Vagina (tissue), 2 donors: ENCODE results near the gene BRD3.

Experiments used
- POLR2A ChIP-seq, 2 donors: fragments of 450-650 bp; IDR thresholded peaks; one replicate each; pipeline ENCODE4 v1.6.1; 2017; ENCODE audit warnings: antibody characterized with exemption in 2 of 2, mild to moderate bottlenecking in 2 of 2, moderate library complexity in 2 of 2
- TF ChIP-seq, protein P1 (sequence below), 3 experiments: fragments of 450-650 bp in 2 of 3; fragments of 200-600 bp in 1 of 3; sonication (generic) in 1 of 3; IDR thresholded peaks; one replicate each; pipeline ENCODE4 v1.5.1; 2017 to 2019; ENCODE audit warnings: antibody characterized with exemption in 3 of 3, mild to moderate bottlenecking in 2 of 3, moderate library complexity in 2 of 3

DNA sequence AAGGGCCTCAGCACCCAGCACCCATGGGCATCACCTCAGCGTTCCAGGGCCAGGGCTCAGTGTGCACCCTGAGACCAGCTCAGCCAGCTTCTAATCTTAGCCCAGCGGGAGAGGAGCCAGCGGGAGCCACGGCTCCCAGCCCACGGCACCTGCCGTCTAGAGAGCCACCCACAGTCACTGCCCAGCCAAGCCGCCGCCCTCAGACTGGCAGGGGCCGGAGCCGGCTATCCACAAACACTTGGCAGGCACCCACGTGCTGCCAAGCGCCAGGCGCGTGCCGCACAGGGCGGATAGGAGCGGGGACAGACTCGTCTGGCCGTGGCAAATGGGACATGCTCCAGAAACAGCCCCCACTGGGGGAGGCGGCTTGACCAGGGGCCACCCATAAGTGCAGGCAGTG is 18.6 kb downstream of the BRD3 start:
- no peak for TF ChIP-seq POLR2A (IDR thresholded peaks at IDR 0.05)
- TF ChIP-seq, protein P1, sequence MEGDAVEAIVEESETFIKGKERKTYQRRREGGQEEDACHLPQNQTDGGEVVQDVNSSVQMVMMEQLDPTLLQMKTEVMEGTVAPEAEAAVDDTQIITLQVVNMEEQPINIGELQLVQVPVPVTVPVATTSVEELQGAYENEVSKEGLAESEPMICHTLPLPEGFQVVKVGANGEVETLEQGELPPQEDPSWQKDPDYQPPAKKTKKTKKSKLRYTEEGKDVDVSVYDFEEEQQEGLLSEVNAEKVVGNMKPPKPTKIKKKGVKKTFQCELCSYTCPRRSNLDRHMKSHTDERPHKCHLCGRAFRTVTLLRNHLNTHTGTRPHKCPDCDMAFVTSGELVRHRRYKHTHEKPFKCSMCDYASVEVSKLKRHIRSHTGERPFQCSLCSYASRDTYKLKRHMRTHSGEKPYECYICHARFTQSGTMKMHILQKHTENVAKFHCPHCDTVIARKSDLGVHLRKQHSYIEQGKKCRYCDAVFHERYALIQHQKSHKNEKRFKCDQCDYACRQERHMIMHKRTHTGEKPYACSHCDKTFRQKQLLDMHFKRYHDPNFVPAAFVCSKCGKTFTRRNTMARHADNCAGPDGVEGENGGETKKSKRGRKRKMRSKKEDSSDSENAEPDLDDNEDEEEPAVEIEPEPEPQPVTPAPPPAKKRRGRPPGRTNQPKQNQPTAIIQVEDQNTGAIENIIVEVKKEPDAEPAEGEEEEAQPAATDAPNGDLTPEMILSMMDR (IDR thresholded peaks at IDR 0.05): no peak
